Parathyroid adenoma (tissue), 2 donors: ENCODE results near the gene RAB36.

Experiments
- H2AFZ ChIP-seq: fragments of 300-600 bp; sonication (generic); one replicate; pipeline ENCODE4 v1.7.0; 2017; ENCODE audit warnings: antibody characterized with exemption, mild to moderate bottlenecking
- H3K27ac ChIP-seq: fragments of 300-600 bp; sonication (generic); one replicate; pipeline ENCODE4 v1.7.0; 2017
- H3K27me3 ChIP-seq: fragments of 300-600 bp; sonication (generic); one replicate; pipeline ENCODE4 v1.7.0; 2017; ENCODE audit warnings: low read length; ENCODE audit not compliant: control insufficient read depth, insufficient read depth
- H3K36me3 ChIP-seq: fragments of 300-600 bp; sonication (generic); one replicate; pipeline ENCODE4 v1.7.0; 2017; ENCODE audit warnings: low read length; ENCODE audit not compliant: control insufficient read depth, insufficient read depth
- H3K4me1 ChIP-seq: fragments of 300-600 bp; sonication (generic); one replicate; pipeline ENCODE4 v1.7.0; 2017; ENCODE audit warnings: control low read depth
- H3K4me2 ChIP-seq: fragments of 300-600 bp; sonication (generic); one replicate; pipeline ENCODE4 v1.7.0; 2017; ENCODE audit warnings: low read length
- H3K4me3 ChIP-seq: fragments of 300-600 bp; sonication (generic); one replicate; pipeline ENCODE4 v1.7.0; 2017; ENCODE audit warnings: low read depth, low read length
- H3K79me2 ChIP-seq: fragments of 300-600 bp; sonication (generic); one replicate; pipeline ENCODE4 v1.7.0; 2017; ENCODE audit warnings: control low read depth
- H3K9ac ChIP-seq: fragments of 300-600 bp; sonication (generic); one replicate; pipeline ENCODE4 v1.7.0; 2017; ENCODE audit warnings: mild to moderate bottlenecking
- H3K9me3 ChIP-seq: fragments of 300-600 bp; sonication (generic); one replicate; pipeline ENCODE4 v1.7.0; 2017; ENCODE audit warnings: low read length; ENCODE audit not compliant: control insufficient read depth
- CTCF ChIP-seq: fragments of 300-600 bp; sonication (generic); IDR thresholded peaks from one replicate; pipeline ENCODE4 v1.7.0; 2017; ENCODE audit warnings: antibody characterized with exemption, mild to moderate bottlenecking
- donor health status: primary hyperparathyroidism.

The RAB36 gene

GRCh38 chr22:23193196-23193827 is 48.0 kb downstream of the RAB36 start:
- Histone ChIP-seq H3K36me3 (no peaks in the 10 kb centered on the region), H3K4me1 (no peaks in the 10 kb centered on the region), H3K9me3 (no peaks in the 10 kb centered on the region), H3K27me3 (no peaks in the 10 kb centered on the region), H2AFZ (no peak overlapping the region), H3K79me2 (peaks cover 11% of the 10 kb centered on the region), H3K9ac (no peak overlapping the region), H3K4me3 (no peak overlapping the region), H3K4me2 (no peak overlapping the region), H3K27ac (no peak overlapping the region)
- TF ChIP-seq CTCF: no peak

DNA sequence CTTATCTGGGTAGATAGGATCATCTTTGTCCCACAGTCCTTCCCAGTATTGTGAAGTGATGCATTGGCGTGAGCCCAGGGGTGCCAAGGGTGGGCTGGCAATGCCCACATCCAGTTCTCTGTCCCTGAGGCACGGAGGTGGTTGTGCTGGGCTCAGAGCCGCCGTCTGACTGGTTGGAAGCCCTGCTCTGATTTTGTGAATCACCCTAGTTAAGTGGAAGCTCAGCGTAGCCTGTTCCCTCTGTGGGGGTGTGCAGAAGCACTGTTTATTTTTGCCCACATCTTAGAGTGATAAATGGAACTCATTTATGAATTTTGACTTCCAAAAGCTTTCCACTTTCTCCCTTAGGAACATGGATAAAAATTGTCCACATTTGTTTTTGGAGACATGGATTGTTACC is 48.6 kb downstream of the RAB36 start:
- H3K9ac ChIP-seq: no peak overlapping the region
- H3K36me3 ChIP-seq: no peaks in the 10 kb centered on the region

GRCh38 chr22:23196165-23196564 is 50.9 kb downstream of the RAB36 start:
- Histone ChIP-seq H3K4me1 (no peaks in the 10 kb centered on the region), H3K27ac (no peak overlapping the region), H3K36me3 (no peaks in the 10 kb centered on the region), H3K4me3 (no peak overlapping the region), H2AFZ (no peak overlapping the region), H3K27me3 (no peaks in the 10 kb centered on the region), H3K9me3 (no peaks in the 10 kb centered on the region), H3K9ac (no peak overlapping the region), H3K4me2 (no peak overlapping the region), H3K79me2 (peaks cover 11% of the 10 kb centered on the region)
- no peak for TF ChIP-seq CTCF

More for the DNA sequence above, 48.6 kb downstream of the RAB36 start:
- Histone ChIP-seq H3K9me3 (no peaks in the 10 kb centered on the region), H3K79me2 (peaks cover 11% of the 10 kb centered on the region), H3K4me3 (no peak overlapping the region), H3K27me3 (no peaks in the 10 kb centered on the region), H2AFZ (no peak overlapping the region), H3K27ac (no peak overlapping the region), H3K4me1 (no peaks in the 10 kb centered on the region), H3K4me2 (no peak overlapping the region)
- no peak for TF ChIP-seq CTCF

DNA sequence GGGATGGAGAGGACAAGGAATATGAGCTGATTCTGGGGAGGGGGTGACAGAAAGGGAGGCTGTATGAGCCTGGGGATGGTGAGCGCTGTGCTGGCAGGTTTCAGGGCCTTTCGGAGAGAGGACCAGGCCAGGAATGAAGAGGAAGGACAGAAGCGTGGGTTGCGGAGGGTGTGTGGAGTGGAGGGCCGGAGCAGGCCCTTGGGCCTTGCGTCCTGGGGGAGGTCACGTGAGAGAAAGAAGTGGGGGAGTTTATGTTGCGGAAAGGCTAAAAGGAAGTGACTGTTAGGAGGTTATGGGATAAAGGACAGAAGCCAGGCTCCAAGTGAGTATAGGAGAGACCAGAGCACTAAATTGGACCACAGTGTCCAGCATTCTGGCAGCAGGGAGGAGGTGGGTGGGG is 52.6 kb downstream of the RAB36 start:
- H3K27ac ChIP-seq: no peak overlapping the region
- no peak overlapping the region for H2AFZ ChIP-seq
- H3K9me3 ChIP-seq: no peaks in the 10 kb centered on the region
- no peaks in the 10 kb centered on the region for H3K36me3 ChIP-seq
- peaks cover 11% of the 10 kb centered on the region for H3K79me2 ChIP-seq
- H3K9ac ChIP-seq: no peak overlapping the region
- H3K4me3 ChIP-seq: no peak overlapping the region
- H3K4me2 ChIP-seq: no peak overlapping the region
- no peak for TF ChIP-seq CTCF
- no peaks in the 10 kb centered on the region for H3K27me3 ChIP-seq
- H3K4me1 ChIP-seq: no peaks in the 10 kb centered on the region

GRCh38 chr22:23199159-23199558 is 53.9 kb downstream of the RAB36 start:
- Histone ChIP-seq H2AFZ (no peak overlapping the region), H3K36me3 (no peaks in the 10 kb centered on the region), H3K4me1 (peaks cover 5% of the 10 kb centered on the region), H3K27me3 (no peaks in the 10 kb centered on the region), H3K4me2 (no peak overlapping the region), H3K27ac (no peak overlapping the region), H3K4me3 (no peak overlapping the region), H3K9ac (no peak overlapping the region), H3K79me2 (peaks cover 11% of the 10 kb centered on the region), H3K9me3 (no peaks in the 10 kb centered on the region)
- no peak for TF ChIP-seq CTCF
